MM.1S (cell line): ENCODE results near the gene FOXP1.

Experiments
- DNase-seq: peaks from one replicate; pipeline ENCODE4 v3.0.0-alpha.2; 2015
- H2AFZ ChIP-seq: fragments of 300-600 bp; sonication (generic); 2 replicates; pipeline ENCODE4 v1.6.0; 2016; ENCODE audit warnings: antibody characterized with exemption, low read length
- H3F3A ChIP-seq: fragments of 300-600 bp; sonication (generic); 2 replicates; pipeline ENCODE4 v1.6.1; 2016; ENCODE audit warnings: mild to moderate bottlenecking, antibody characterized with exemption, low read length, moderate library complexity, mixed read lengths; ENCODE audit not compliant: insufficient read depth
- H3K27ac ChIP-seq: fragments of 300-600 bp; sonication (generic); 2 replicates; pipeline ENCODE4 v1.5.1; 2016; ENCODE audit warnings: mild to moderate bottlenecking, low read length
- H3K27me3 ChIP-seq: fragments of 300-600 bp; sonication (generic); replicated peaks from 2 replicates; pipeline ENCODE4 v1.6.0; 2016; ENCODE audit warnings: low read length; ENCODE audit not compliant: insufficient read depth
- H3K36me3 ChIP-seq: fragments of 300-600 bp; sonication (generic); replicated peaks from 2 replicates; pipeline ENCODE4 v1.6.1; 2016; ENCODE audit warnings: mild to moderate bottlenecking, low read length, mixed read lengths; ENCODE audit not compliant: insufficient read depth
- H3K4me1 ChIP-seq: fragments of 300-600 bp; sonication (generic); 2 replicates; pipeline ENCODE4 v1.6.1; 2016; ENCODE audit warnings: low read length, mixed read lengths
- H3K4me2 ChIP-seq: fragments of 300-600 bp; sonication (generic); 2 replicates; pipeline ENCODE4 v1.6.0; 2016; ENCODE audit warnings: low read depth, low read length
- H3K4me3 ChIP-seq: fragments of 300-600 bp; sonication (generic); 2 replicates; pipeline ENCODE4 v1.5.1; 2016; ENCODE audit warnings: low read length, mixed read lengths
- H3K79me2 ChIP-seq: fragments of 300-600 bp; sonication (generic); 2 replicates; pipeline ENCODE4 v1.6.1; 2016; ENCODE audit warnings: mixed run types, low read length, mixed read lengths
- H3K9ac ChIP-seq: fragments of 300-600 bp; sonication (generic); 2 replicates; pipeline ENCODE4 v1.6.1; 2016; ENCODE audit warnings: low read length, mixed read lengths
- H3K9me2 ChIP-seq: fragments of 300-600 bp; sonication (generic); replicated peaks from 2 replicates; pipeline ENCODE4 v1.6.1; 2016; ENCODE audit warnings: mild to moderate bottlenecking, low read length, mixed read lengths; ENCODE audit not compliant: insufficient read depth
- H3K9me3 ChIP-seq: fragments of 300-600 bp; sonication (generic); replicated peaks from 2 replicates; pipeline ENCODE4 v1.6.1; 2016; ENCODE audit warnings: mild to moderate bottlenecking, low read length, mixed read lengths; ENCODE audit not compliant: insufficient read depth
- H4K20me1 ChIP-seq: fragments of 300-600 bp; sonication (generic); 2 replicates; pipeline ENCODE4 v1.6.1; 2016; ENCODE audit warnings: mild to moderate bottlenecking, low read length, moderate library complexity, mixed read lengths; ENCODE audit not compliant: insufficient read depth
- CTCF ChIP-seq: fragments of 300-600 bp; sonication (generic); IDR thresholded peaks from 2 replicates; pipeline ENCODE4 v1.5.1; 2016; ENCODE audit warnings: antibody characterized with exemption, low read length, mixed read lengths
- EZH2 ChIP-seq: fragments of 300-600 bp; sonication (generic); optimal IDR thresholded peaks from 2 replicates; pipeline ENCODE3; 2017; ENCODE audit warnings: low read depth, mild to moderate bottlenecking, antibody characterized with exemption, low read length, mixed read lengths
- EZH2phosphoT487 ChIP-seq: fragments of 300-600 bp; sonication (generic); IDR thresholded peaks from 2 replicates; pipeline ENCODE4 v1.6.1; 2018; ENCODE audit warnings: antibody characterized with exemption, low read length

Gene FOXP1

GRCh38 chr3:70927239-70927638 is 656.3 kb downstream of the FOXP1 start:
- no peak for DNase-seq
- Histone ChIP-seq H3K4me3 (no peak overlapping the region), H4K20me1 (no peaks in the 10 kb centered on the region), H3K9ac (no peak overlapping the region), H3K4me2 (no peak overlapping the region), H3K79me2 (no peaks in the 10 kb centered on the region), H3F3A (no peaks in the 10 kb centered on the region), H3K27ac (no peak overlapping the region), H3K9me2 (no peaks in the 10 kb centered on the region), H3K27me3 (no peaks in the 10 kb centered on the region), H3K9me3 (no peaks in the 10 kb centered on the region), H3K4me1 (no peaks in the 10 kb centered on the region), H2AFZ (no peak overlapping the region), H3K36me3 (no peaks in the 10 kb centered on the region)
- TF ChIP-seq EZH2 (no peak), CTCF (no peak), EZH2phosphoT487 (no peak)

GRCh38 chr3:70926835-70927234 is 656.7 kb downstream of the FOXP1 start:
- H3K36me3 ChIP-seq, result no peaks in the 10 kb centered on the region
- H2AFZ ChIP-seq, result no peak overlapping the region
- no peaks in the 10 kb centered on the region for H3K79me2 ChIP-seq
- no peaks in the 10 kb centered on the region for H3K27me3 ChIP-seq
- no peak for DNase-seq
- H3K4me3 ChIP-seq, result no peak overlapping the region
- no peaks in the 10 kb centered on the region for H3F3A ChIP-seq
- no peak overlapping the region for H3K9ac ChIP-seq
- TF ChIP-seq EZH2 (no peak), EZH2phosphoT487 (no peak), CTCF (no peak)
- no peak overlapping the region for H3K4me2 ChIP-seq
- H3K4me1 ChIP-seq, result no peaks in the 10 kb centered on the region
- no peaks in the 10 kb centered on the region for H3K9me2 ChIP-seq
- no peak overlapping the region for H3K27ac ChIP-seq
- H3K9me3 ChIP-seq, result no peaks in the 10 kb centered on the region
- H4K20me1 ChIP-seq, result no peaks in the 10 kb centered on the region

- H4K20me1 ChIP-seq, result no peaks in the 10 kb centered on the region
- no peaks in the 10 kb centered on the region for H3K4me1 ChIP-seq
- H3K9ac ChIP-seq, result no peak overlapping the region
- H3K4me2 ChIP-seq, result no peak overlapping the region
- TF ChIP-seq EZH2 (no peak), EZH2phosphoT487 (no peak)
- H3K9me2 ChIP-seq, result no peaks in the 10 kb centered on the region
- no peak overlapping the region for H3K4me3 ChIP-seq
- no peak overlapping the region for H3K27ac ChIP-seq
- no peaks in the 10 kb centered on the region for H3K36me3 ChIP-seq
- H3K27me3 ChIP-seq, result no peaks in the 10 kb centered on the region
- no peaks in the 10 kb centered on the region for H3K9me3 ChIP-seq
- no peaks in the 10 kb centered on the region for H3F3A ChIP-seq
- H3K79me2 ChIP-seq, result no peaks in the 10 kb centered on the region
- no peak overlapping the region for H2AFZ ChIP-seq
- no peak for DNase-seq
Observed at GRCh38 chr3:70919661-70920060, 663.9 kb downstream of the FOXP1 start.

GRCh38 chr3:70919091-70919490 is 664.4 kb downstream of the FOXP1 start:
- no peaks in the 10 kb centered on the region for H3K9me2 ChIP-seq
- DNase-seq, result no peak
- no peaks in the 10 kb centered on the region for H3K36me3 ChIP-seq
- no peak overlapping the region for H3K4me2 ChIP-seq
- no peak overlapping the region for H3K9ac ChIP-seq
- no peaks in the 10 kb centered on the region for H3K9me3 ChIP-seq
- no peaks in the 10 kb centered on the region for H3K4me1 ChIP-seq
- TF ChIP-seq EZH2 (no peak), EZH2phosphoT487 (no peak), CTCF (no peak)
- H3K27ac ChIP-seq, result no peak overlapping the region
- no peaks in the 10 kb centered on the region for H3F3A ChIP-seq
- H2AFZ ChIP-seq, result no peak overlapping the region
- no peaks in the 10 kb centered on the region for H4K20me1 ChIP-seq
- no peaks in the 10 kb centered on the region for H3K79me2 ChIP-seq
- H3K27me3 ChIP-seq, result no peaks in the 10 kb centered on the region
- H3K4me3 ChIP-seq, result no peak overlapping the region
